Uterus (tissue), 4 donors: Measurements from ENCODE around the gene TUBB. TPM values are rescaled to one million over a fixed set of nuclear protein-coding genes. Genes with fewer than 3 reads are reported as not detected.

Experiments used
- DNase-seq, 2 donors: peaks; one replicate each; pipeline ENCODE4 v3.0.0-alpha.2; 2019 to 2020
- H3K27ac ChIP-seq, 2 donors: fragments of 200-600 bp; sonication (generic); 1 replicate in 1 of 2; 2 replicates in 1 of 2; pipeline ENCODE4 v1.5.1; 2016 to 2018
- H3K27me3 ChIP-seq, 2 donors: fragments of 200-600 bp; sonication (generic); one replicate each; pipeline ENCODE4 v1.5.1; 2018 to 2019; ENCODE audit warnings: control low read depth in 1 of 2
- H3K36me3 ChIP-seq, 2 donors: fragments of 200-600 bp; sonication (generic); one replicate each; pipeline ENCODE4 v1.5.1; 2019; ENCODE audit warnings: control low read depth in 1 of 2
- H3K4me1 ChIP-seq, 2 donors: fragments of 200-600 bp; sonication (generic); one replicate each; pipeline ENCODE4 v1.5.1; 2018 to 2019; ENCODE audit warnings: control low read depth in 1 of 2
- H3K4me3 ChIP-seq, 2 donors: fragments of 200-600 bp; sonication (generic); 1 replicate in 1 of 2; 2 replicates in 1 of 2; pipeline ENCODE4 v1.5.1; 2018 to 2019; ENCODE audit warnings: mild to moderate bottlenecking in 1 of 2
- H3K9me3 ChIP-seq, 2 donors: fragments of 200-600 bp; sonication (generic); one replicate each; pipeline ENCODE4 v1.5.1; 2019; ENCODE audit warnings: control low read depth in 1 of 2
- CTCF ChIP-seq, 4 experiments: fragments of 200-600 bp in 2 of 4; fragments of 450-650 bp in 2 of 4; sonication (generic) in 2 of 4; IDR thresholded peaks; one replicate each; pipeline ENCODE4 v1.5.1; 2016 to 2019; ENCODE audit warnings: antibody characterized with exemption in 4 of 4, mild to moderate bottlenecking in 2 of 4, moderate library complexity in 1 of 4
- POLR2A ChIP-seq, 2 donors: fragments of 450-650 bp; IDR thresholded peaks; one replicate each; pipeline ENCODE4 v1.6.1; 2016; ENCODE audit warnings: antibody characterized with exemption in 2 of 2, mild to moderate bottlenecking in 1 of 2, moderate library complexity in 1 of 2
- intact Hi-C: fragments of 100-400 bp; cut with DNase I; formaldehyde crosslinking; loops from one replicate; pipeline ENCODE4 v1.15.1; 2023; ENCODE audit warnings: low total_unique reads
- total RNA-seq, 4 donors: library from RNA; depleted of rRNA in 3 of 4; stranded (reverse); fragments of >200 nt in 3 of 4; gene quantifications; one replicate each; pipeline versions ENCODE4 v1.1.0 to v1.2.4, GENCODE V29; 2014 to 2023
- donor health status: DM: yes; HTN: yes; CAD: no.

Gene TUBB
- total RNA-seq, 4 donors from 2014 or later = 130 to 426 (median 290) TPM

DNA sequence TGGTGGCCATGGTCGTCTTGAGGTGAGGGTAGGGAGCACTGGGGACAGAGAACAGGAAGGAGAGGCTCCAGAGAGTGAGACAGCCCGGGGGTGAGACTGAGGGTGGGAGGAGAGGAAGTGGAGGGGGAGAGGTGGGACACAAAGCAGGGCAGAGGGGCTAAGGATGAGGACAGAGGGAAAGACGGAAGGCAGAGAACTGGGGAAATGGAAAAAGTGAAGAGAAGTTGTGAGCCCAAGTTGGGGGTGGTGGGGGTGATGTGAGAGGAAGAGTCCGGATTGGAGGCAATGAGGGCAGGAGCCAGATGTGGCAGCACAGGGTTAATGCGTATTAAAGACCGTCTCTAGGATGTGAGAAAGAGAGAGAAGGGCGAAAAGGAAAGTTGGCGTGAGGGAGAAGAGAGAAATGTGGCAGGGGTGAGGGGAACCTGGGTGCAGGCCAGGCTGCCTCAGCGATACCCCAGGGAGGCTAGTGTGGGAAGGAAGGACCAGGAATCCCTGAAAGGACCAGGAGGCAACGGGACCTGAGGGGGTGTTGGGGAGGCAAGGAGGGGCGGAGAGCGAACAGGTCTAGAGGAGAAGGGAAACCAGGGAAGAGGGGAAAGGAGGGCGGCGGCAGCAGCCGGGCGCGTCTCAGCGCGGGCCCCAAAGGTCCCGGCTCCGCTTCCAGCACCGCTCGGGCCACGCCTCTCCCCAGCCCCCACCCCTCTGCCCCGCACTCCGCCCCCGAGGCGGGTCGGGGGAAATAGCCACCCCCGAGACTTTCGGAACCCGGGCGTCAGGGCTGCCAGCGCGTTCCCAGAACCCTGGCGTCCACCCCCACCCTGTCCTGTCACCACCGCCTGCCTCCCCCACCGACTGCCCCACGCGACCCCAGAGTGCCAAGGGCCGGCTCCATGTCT lies 33.9 kb upstream of the TUBB start, which contains the start of gene PPP1R18:
Gene PPP1R18 (minus strand): TSS at position 637 of the 899 bp plus-strand sequence. CDS start 627 bp downstream, at position 10.
- peak within 1 kb of the TSS; percentile 79 to 99 for H3K4me3 ChIP-seq
- TF ChIP-seq POLR2A (IDR thresholded peaks at IDR 0.05) (peak in 1 of 2 donors; percentile 45), CTCF (IDR thresholded peaks at IDR 0.05) (no peak)
- no peaks in the 10 kb centered on the region for H3K36me3 ChIP-seq
- peak; percentile 87 for DNase-seq
- H3K27me3 ChIP-seq = no peaks in the 10 kb centered on the region
- H3K4me1 ChIP-seq = peaks cover 8 to 26% of the 10 kb centered on the region in 2 donors
- peak within 1 kb of the TSS; percentile 98 to 99 for H3K27ac ChIP-seq
- intact Hi-C loops = loop anchor here (2.0 kb wide), 1 partner anchor 35 kb away; the partner anchor contains the start of gene TUBB
- no peaks in the 10 kb centered on the region for H3K9me3 ChIP-seq

- no peaks in the 10 kb centered on the region for H3K27me3 ChIP-seq
- H3K9me3 ChIP-seq = no peaks in the 10 kb centered on the region
- DNase-seq = peak; percentile 97
- intact Hi-C loops = loop anchor here (2.0 kb wide), 1 partner anchor 34 kb away; the partner anchor contains the start of gene TUBB
- peaks cover 8 to 20% of the 10 kb centered on the region in 2 donors for H3K4me1 ChIP-seq
- TF ChIP-seq POLR2A (IDR thresholded peaks at IDR 0.05) = peak; percentile 23 to 59
- TF ChIP-seq CTCF (IDR thresholded peaks at IDR 0.05) = no peak
- peak overlapping the region; percentile 79 to 99 for H3K4me3 ChIP-seq
- H3K36me3 ChIP-seq = no peaks in the 10 kb centered on the region
- peak overlapping the region; percentile 98 to 99 for H3K27ac ChIP-seq
Observed at GRCh38 chr6:30686908-30687658, 33.1 kb upstream of the TUBB start.

GRCh38 chr6:30687659-30688431 lies 32.3 kb upstream of the TUBB start:
- H3K27ac ChIP-seq = peak overlapping the region; percentile 98 to 99
- no peaks in the 10 kb centered on the region for H3K27me3 ChIP-seq
- peak overlapping the region; percentile 79 to 99 for H3K4me3 ChIP-seq
- TF ChIP-seq CTCF (IDR thresholded peaks at IDR 0.05) = peak; percentile 3 to 43 (median 38)
- TF ChIP-seq POLR2A (IDR thresholded peaks at IDR 0.05) = no peak
- H3K9me3 ChIP-seq = no peaks in the 10 kb centered on the region
- peaks cover 8 to 16% of the 10 kb centered on the region in 2 donors for H3K4me1 ChIP-seq
- intact Hi-C loops = loop anchor here (2.0 kb wide), 1 partner anchor 33 kb away; the partner anchor contains the start of gene TUBB
- no peaks in the 10 kb centered on the region for H3K36me3 ChIP-seq
- peak; percentile 63 to 66 for DNase-seq

DNA sequence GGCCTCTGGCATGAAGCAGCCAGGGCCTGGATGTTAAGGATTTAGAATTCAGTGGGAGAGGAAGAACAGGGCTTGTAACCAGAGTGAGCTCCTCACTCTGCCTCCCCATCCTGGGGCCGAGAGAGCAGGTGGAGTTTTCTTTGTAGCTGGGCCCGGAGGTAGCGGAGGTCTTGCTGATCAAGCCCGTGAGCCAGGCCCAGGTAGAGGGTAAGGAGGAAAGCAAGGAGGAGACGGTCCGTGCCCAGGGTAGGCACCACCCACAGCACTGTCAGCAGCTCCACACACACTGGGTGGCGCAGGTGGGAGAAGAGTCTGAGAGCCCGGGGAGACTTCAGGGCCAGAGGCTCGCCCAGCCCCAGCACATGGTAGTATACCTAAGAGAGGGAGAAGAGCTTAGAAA lies 31.6 kb upstream of the TUBB start:
- intact Hi-C loops = no loop called here
- no peaks in the 10 kb centered on the region for H3K36me3 ChIP-seq
- peak overlapping the region; percentile 98 to 99 for H3K27ac ChIP-seq
- no peak for DNase-seq
- no peak for TF ChIP-seq CTCF (IDR thresholded peaks at IDR 0.05)
- no peak for TF ChIP-seq POLR2A (IDR thresholded peaks at IDR 0.05)
- H3K4me3 ChIP-seq = no peak overlapping the region
- no peaks in the 10 kb centered on the region for H3K27me3 ChIP-seq
- no peaks in the 10 kb centered on the region for H3K9me3 ChIP-seq
- peaks cover 8 to 12% of the 10 kb centered on the region in 2 donors for H3K4me1 ChIP-seq
